H1 (cell line): ENCODE measurements around the gene DNAH8. TPM values are rescaled to one million over a fixed set of nuclear protein-coding genes. Genes with fewer than 3 reads are reported as not detected.
"Not testable (repeated sequence)": the region's sequence is repeated elsewhere in the genome, so short reads cannot be mapped to it uniquely, and the experiment has no call there.

ENCODE experiments used
- CTCF ChIA-PET: fragments of 300-600 bp; sonication (Branson Sonifier 250); formaldehyde crosslinking; loops from one replicate; lab custom pipeline; 2021; ENCODE audit not compliant: partially characterized antibody; lab: Charles Lee
- POLR2A ChIA-PET: fragments of 300-600 bp; sonication (Branson Sonifier 250); formaldehyde crosslinking; loops from one replicate; lab custom pipeline; 2021; ENCODE audit warnings: inconsistent platforms; ENCODE audit not compliant: partially characterized antibody; lab: Charles Lee
- DNase-seq, 2 experiments: peaks; one replicate each; pipeline versions ENCODE4 v3.0.0 to v3.0.0-alpha.2; 2010 to 2022; ENCODE audit warnings: low spot score in 2 of 2, low read depth in 1 of 2, mixed read lengths in 1 of 2
- FAIRE-seq: peaks from 2 replicates; lab custom pipeline; 2011; peaks lifted over from hg19 to GRCh38; lab: Jason Lieb, UNC
- H2AFZ ChIP-seq: 2 replicates; pipeline ENCODE4 v1.8.1; 2012; ENCODE audit warnings: low read length, inconsistent platforms
- H2AK5ac ChIP-seq: 2 replicates; pipeline ENCODE4 v1.6.1; 2013; ENCODE audit warnings: low read depth, low read length
- H2BK120ac ChIP-seq: replicated peaks from 2 replicates; pipeline ENCODE3; 2013; ENCODE audit warnings: low read depth, low read length, inconsistent platforms
- H2BK12ac ChIP-seq: 2 replicates; pipeline ENCODE4 v1.6.1; 2013; ENCODE audit warnings: low read depth, low read length
- H2BK15ac ChIP-seq: 2 replicates; pipeline ENCODE4 v1.6.1; 2013; ENCODE audit warnings: low read length
- H2BK20ac ChIP-seq: 2 replicates; pipeline ENCODE4 v1.6.1; 2013; ENCODE audit warnings: low read length
- H2BK5ac ChIP-seq: 2 replicates; pipeline ENCODE4 v1.6.1; 2013; ENCODE audit warnings: low read depth, low read length
- H3K14ac ChIP-seq: 2 replicates; pipeline ENCODE4 v1.6.1; 2013; ENCODE audit warnings: inconsistent platforms; ENCODE audit not compliant: insufficient read length
- H3K18ac ChIP-seq: 2 replicates; pipeline ENCODE4 v1.6.1; 2013; ENCODE audit warnings: low read length; ENCODE audit errors: extremely low read depth
- H3K23ac ChIP-seq: 2 replicates; pipeline ENCODE4 v1.6.1; 2013; ENCODE audit warnings: inconsistent platforms; ENCODE audit not compliant: insufficient read length
- H3K23me2 ChIP-seq: 2 replicates; pipeline ENCODE4 v1.6.1; 2013; ENCODE audit warnings: low read depth, low read length
- H3K27ac ChIP-seq: 2 replicates; pipeline ENCODE4 v1.6.1; 2011; ENCODE audit warnings: low read depth, low read length, inconsistent platforms
- H3K27me3 ChIP-seq, 4 experiments: replicated peaks in 1 of 4; 1 replicate in 1 of 4; 2 replicates in 3 of 4; pipeline versions ENCODE4 v1.6.1 to v1.8.1; 2011 to 2013; ENCODE audit warnings: low read length in 3 of 4, mild to moderate bottlenecking in 3 of 4, inconsistent platforms in 2 of 4, mixed read lengths in 2 of 4, moderate library complexity in 1 of 4; ENCODE audit not compliant: control insufficient read depth in 3 of 4, insufficient read depth in 3 of 4; ENCODE audit errors: extremely low read depth in 1 of 4
- H3K36me3 ChIP-seq, 4 experiments: 2 replicates each; pipeline versions ENCODE4 v1.6.1 to v1.8.1; 2011 to 2013; ENCODE audit warnings: mild to moderate bottlenecking in 4 of 4, low read length in 3 of 4, moderate library complexity in 2 of 4, control low read depth in 1 of 4, inconsistent platforms in 1 of 4; ENCODE audit not compliant: insufficient read depth in 4 of 4, control insufficient read depth in 2 of 4
- H3K4ac ChIP-seq: replicated peaks from 2 replicates; pipeline ENCODE3; 2013; ENCODE audit warnings: low read length, low read depth, mixed read lengths, inconsistent platforms; ENCODE audit not compliant: insufficient read length
- H3K4me1 ChIP-seq, 4 experiments: replicated peaks in 1 of 4; 1 replicate in 1 of 4; 2 replicates in 3 of 4; pipeline versions ENCODE4 v1.6.1 to v1.8.1; 2011 to 2013; ENCODE audit warnings: low read length in 3 of 4, inconsistent platforms in 2 of 4, mixed read lengths in 1 of 4; ENCODE audit not compliant: insufficient read depth in 4 of 4, control insufficient read depth in 3 of 4
- H3K4me2 ChIP-seq, 2 experiments: 2 replicates each; pipeline versions ENCODE4 v1.6.1 to v1.8.1; 2011 to 2013; ENCODE audit warnings: low read depth in 2 of 2, low read length in 2 of 2, control low read depth in 1 of 2, inconsistent platforms in 1 of 2, mild to moderate bottlenecking in 1 of 2; ENCODE audit not compliant: insufficient read depth in 1 of 2
- H3K4me3 ChIP-seq, 4 experiments: fragments of 200-600, 300-600 bp in 1 of 4; sonication (generic), shearing (Covaris generic), sonication (Bioruptor Twin) in 1 of 4; 2 replicates each; pipeline versions ENCODE4 v1.5.1 to v1.8.1; 2011 to 2016; ENCODE audit warnings: low read length in 4 of 4, low read depth in 3 of 4, control low read depth in 2 of 4, inconsistent platforms in 2 of 4, mild to moderate bottlenecking in 2 of 4, mixed read lengths in 1 of 4, moderate library complexity in 1 of 4; ENCODE audit not compliant: insufficient read depth in 2 of 4; ENCODE audit errors: extremely low read depth in 1 of 4
- H3K56ac ChIP-seq: replicated peaks from 2 replicates; pipeline ENCODE3; 2013; ENCODE audit warnings: low read depth, mild to moderate bottlenecking, mixed read lengths, low read length, inconsistent platforms; ENCODE audit not compliant: insufficient read length
- H3K79me1 ChIP-seq: 2 replicates; pipeline ENCODE4 v1.6.1; 2013; ENCODE audit warnings: low read depth, low read length, control low read depth
- H3K79me2 ChIP-seq, 2 experiments: 2 replicates each; pipeline versions ENCODE4 v1.6.1 to v1.8.1; 2012 to 2013; ENCODE audit warnings: low read length in 2 of 2, mild to moderate bottlenecking in 2 of 2, inconsistent platforms in 1 of 2; ENCODE audit not compliant: insufficient read depth in 2 of 2, control insufficient read depth in 1 of 2
- H3K9ac ChIP-seq, 4 experiments: replicated peaks in 1 of 4; 1 replicate in 1 of 4; 2 replicates in 3 of 4; pipeline versions ENCODE4 v1.6.1 to v1.8.1; 2011 to 2013; ENCODE audit warnings: low read depth in 3 of 4, low read length in 3 of 4, control low read depth in 2 of 4, mild to moderate bottlenecking in 2 of 4, moderate library complexity in 2 of 4, inconsistent platforms in 1 of 4; ENCODE audit errors: extremely low read depth in 1 of 4
- H3K9me3 ChIP-seq, 2 experiments: 2 replicates each; pipeline versions ENCODE4 v1.6.1 to v1.8.1; 2012 to 2013; ENCODE audit warnings: mild to moderate bottlenecking in 2 of 2, moderate library complexity in 2 of 2, control low read depth in 1 of 2, inconsistent platforms in 1 of 2, low read depth in 1 of 2, low read length in 1 of 2, mixed read lengths in 1 of 2; ENCODE audit not compliant: insufficient read depth in 2 of 2
- H4K20me1 ChIP-seq, 2 experiments: replicated peaks in 1 of 2; 2 replicates each; pipeline versions ENCODE3 to v1.8.1; 2011 to 2013; ENCODE audit warnings: inconsistent platforms in 2 of 2, low read length in 2 of 2, mild to moderate bottlenecking in 1 of 2; ENCODE audit not compliant: insufficient read depth in 2 of 2, control insufficient read depth in 1 of 2
- H4K5ac ChIP-seq: 2 replicates; pipeline ENCODE4 v1.6.1; 2013; ENCODE audit warnings: low read length, low read depth, mixed read lengths, inconsistent platforms; ENCODE audit not compliant: insufficient read length
- H4K8ac ChIP-seq: 2 replicates; pipeline ENCODE4 v1.8.0; 2013; ENCODE audit warnings: mild to moderate bottlenecking, moderate library complexity, low read length, inconsistent platforms; ENCODE audit not compliant: insufficient read depth; ENCODE audit errors: extremely low read depth
- H4K91ac ChIP-seq: replicated peaks from 2 replicates; pipeline ENCODE3; 2013; ENCODE audit warnings: low read length, mixed read lengths, inconsistent platforms; ENCODE audit not compliant: insufficient read length
- WGBS, 2 experiments: shearing (Covaris generic) in 1 of 2; methylation state at CpG; one replicate each; pipeline versions ENCODE4 v1.1.6 to v1.1.7; 2013 to 2015; ENCODE audit warnings: low lambda C conversion rate in 2 of 2, mixed read lengths in 2 of 2, inconsistent platforms in 1 of 2, low coverage in 1 of 2, missing lambda C conversion rate in 1 of 2; ENCODE audit not compliant: insufficient replicate concordance in 2 of 2, insufficient coverage in 1 of 2, insufficient read length in 1 of 2; ENCODE audit errors: extremely low coverage in 1 of 2, missing lambda C conversion rate in 1 of 2; 5-methylcytosine and 5-hydroxymethylcytosine counted together
- polyA plus RNA-seq, 7 experiments: library from polyadenylated mRNA; depleted of rRNA in 3 of 7; stranded (reverse) in 5 of 7; unstranded in 2 of 7; fragments of >200 nt in 5 of 7; fragments of 200-250 nt in 2 of 7; gene quantifications; 1 replicate in 5 of 7; 2 replicates in 1 of 7; 4 replicates in 1 of 7; pipeline versions ENCODE4 v1.2.1 to v1.2.3, GENCODE V29; 2011 to 2013; ENCODE audit warnings: missing spikeins in 2 of 7, mixed read lengths in 2 of 7
- total RNA-seq: library from RNA; stranded (reverse); fragmentation: NEBNext Ultra II Directional; extraction: Animal tissue kit (Norgen Biotek cat#: 25700); gene quantifications from 2 replicates; pipeline ENCODE4 v1.2.1, GENCODE V29; 2021

The DNAH8 gene
- total and polyA plus RNA-seq, 2 of the 8 experiments (the other 6 are each of a cell fraction or from before 2014, with no cell fraction given) = under 0.01 TPM; not detected in 1

- not testable (repeated sequence) for H3K14ac ChIP-seq, H3K23ac ChIP-seq, H4K91ac ChIP-seq, DNase-seq, H2BK5ac ChIP-seq, FAIRE-seq, H3K9ac ChIP-seq, H3K56ac ChIP-seq, H4K5ac ChIP-seq, H2BK15ac ChIP-seq, H3K4me2 ChIP-seq, H3K9me3 ChIP-seq, H3K79me1 ChIP-seq, H3K4me3 ChIP-seq, H4K8ac ChIP-seq, H2AFZ ChIP-seq, H2BK12ac ChIP-seq, H3K27ac ChIP-seq, H3K27me3 ChIP-seq, H3K4me1 ChIP-seq, H2BK120ac ChIP-seq, H2BK20ac ChIP-seq, H3K18ac ChIP-seq, H3K4ac ChIP-seq, H3K23me2 ChIP-seq, H2AK5ac ChIP-seq
- ChIA-PET POLR2A (interaction anchor here (0.6 to 1.0 kb wide), 2 partner anchors 26 to 43 kb away, joined by 3 read pairs; no protein-coding TSS in a partner anchor), CTCF (interaction anchor here (1.5 kb wide), 1 partner anchor 19 kb away, joined by 3 read pairs; no protein-coding TSS in a partner anchor)
- WGBS, 2 experiments = 98% methylated on average over 3 of the region's 3 CpGs; no CpG with 5 or more reads in 1 of the 2 experiments
- Histone ChIP-seq H4K20me1 (peaks cover 0 to 11% of the 10 kb centered on the region in 2 experiments), H3K79me2 (peaks cover 3 to 66% of the 10 kb centered on the region in 2 experiments; a peak in 3 of 4 replicates), H3K36me3 (peaks cover 0 to 18% (median 3%) of the 10 kb centered on the region in 4 experiments; a peak in 2 of 8 replicates)
Measured at GRCh38 chr6:38699702-38700101, 15.4 kb upstream of the DNAH8 start.
